ENCODE measurements around the gene OS9.
A peak's percentile ranks its signal among the peaks of the same experiment; 100 is the strongest.
"Not testable (repeated sequence)": the region's sequence is repeated elsewhere in the genome, so short reads cannot be mapped to it uniquely, and the experiment has no call there.

Gene OS9, protein sequence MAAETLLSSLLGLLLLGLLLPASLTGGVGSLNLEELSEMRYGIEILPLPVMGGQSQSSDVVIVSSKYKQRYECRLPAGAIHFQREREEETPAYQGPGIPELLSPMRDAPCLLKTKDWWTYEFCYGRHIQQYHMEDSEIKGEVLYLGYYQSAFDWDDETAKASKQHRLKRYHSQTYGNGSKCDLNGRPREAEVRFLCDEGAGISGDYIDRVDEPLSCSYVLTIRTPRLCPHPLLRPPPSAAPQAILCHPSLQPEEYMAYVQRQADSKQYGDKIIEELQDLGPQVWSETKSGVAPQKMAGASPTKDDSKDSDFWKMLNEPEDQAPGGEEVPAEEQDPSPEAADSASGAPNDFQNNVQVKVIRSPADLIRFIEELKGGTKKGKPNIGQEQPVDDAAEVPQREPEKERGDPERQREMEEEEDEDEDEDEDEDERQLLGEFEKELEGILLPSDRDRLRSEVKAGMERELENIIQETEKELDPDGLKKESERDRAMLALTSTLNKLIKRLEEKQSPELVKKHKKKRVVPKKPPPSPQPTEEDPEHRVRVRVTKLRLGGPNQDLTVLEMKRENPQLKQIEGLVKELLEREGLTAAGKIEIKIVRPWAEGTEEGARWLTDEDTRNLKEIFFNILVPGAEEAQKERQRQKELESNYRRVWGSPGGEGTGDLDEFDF

DNA sequence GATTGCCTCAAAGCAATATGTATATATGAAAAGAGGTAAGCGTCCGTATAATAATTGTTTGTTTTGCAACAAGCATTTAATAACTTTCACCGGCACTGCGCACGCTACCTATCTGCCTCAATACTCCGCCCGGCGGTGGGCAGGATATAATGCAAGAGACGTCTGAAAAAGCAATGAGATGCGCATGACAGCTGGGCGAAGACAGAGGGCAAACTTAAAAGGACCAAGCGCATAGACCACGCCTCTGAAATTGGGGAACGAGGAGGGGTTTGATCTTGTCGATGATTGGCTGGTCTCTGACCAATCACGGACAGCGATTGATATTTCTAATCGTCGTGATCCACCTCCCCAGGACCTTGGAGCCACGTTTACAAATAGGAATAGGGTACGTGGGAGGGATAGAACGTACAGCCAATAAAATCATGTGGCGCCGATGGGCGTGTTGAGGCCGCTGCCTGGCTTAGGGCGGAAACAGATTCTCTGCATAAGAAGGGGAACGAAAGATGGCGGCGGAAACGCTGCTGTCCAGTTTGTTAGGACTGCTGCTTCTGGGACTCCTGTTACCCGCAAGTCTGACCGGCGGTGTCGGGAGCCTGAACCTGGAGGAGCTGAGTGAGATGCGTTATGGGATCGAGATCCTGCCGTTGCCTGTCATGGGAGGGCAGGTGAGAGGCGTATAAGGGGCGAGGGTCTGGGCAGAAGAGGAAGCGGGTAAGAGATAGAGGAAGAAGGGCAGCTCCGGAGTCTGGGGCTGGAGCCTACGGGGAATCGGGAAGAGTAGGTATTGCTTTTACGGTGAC, at the start of gene OS9:
Gene OS9, plus strand, starts transcription at position 474 of the 800 bp plus-strand sequence. Its CDS starts 30 bp downstream, at position 504.
- peak; percentile 98 for DNase-seq (ENCODE audit: low spot score)

GRCh38 chr12:57645990-57646658, 47.8 kb upstream of the OS9 start:
- not testable (repeated sequence) for DNase-seq (ENCODE audit: low spot score)

GRCh38 chr12:57646659-57647049, 47.3 kb upstream of the OS9 start:
- not testable (repeated sequence) for DNase-seq (ENCODE audit: low spot score)

DNA sequence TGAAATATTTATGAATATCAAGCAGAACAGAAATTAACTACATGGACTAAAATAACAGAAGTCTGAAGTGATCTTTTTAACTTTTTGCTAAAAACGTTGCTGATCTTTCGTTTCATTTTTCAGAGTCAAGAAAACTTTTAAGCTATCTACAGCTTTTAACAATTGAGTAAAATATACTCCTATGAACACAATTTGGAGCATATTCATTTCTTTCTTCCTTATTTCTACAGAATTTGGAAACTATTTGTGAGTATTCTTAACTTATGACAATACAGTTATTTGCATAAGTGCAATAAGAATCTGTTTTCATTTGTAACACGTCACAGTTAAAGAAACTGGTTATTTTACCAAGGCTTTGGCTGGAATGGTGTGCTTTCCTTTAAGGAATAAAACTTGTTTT, 39.9 kb upstream of the OS9 start:
- no peak for DNase-seq (ENCODE audit: low spot score)

- no peak for DNase-seq (ENCODE audit: low spot score)
Observed at GRCh38 chr12:57655541-57656240, 38.2 kb upstream of the OS9 start.

GRCh38 chr12:57656408-57656807, 37.5 kb upstream of the OS9 start:
- DNase-seq (ENCODE audit: low spot score) = not testable (repeated sequence)

DNA sequence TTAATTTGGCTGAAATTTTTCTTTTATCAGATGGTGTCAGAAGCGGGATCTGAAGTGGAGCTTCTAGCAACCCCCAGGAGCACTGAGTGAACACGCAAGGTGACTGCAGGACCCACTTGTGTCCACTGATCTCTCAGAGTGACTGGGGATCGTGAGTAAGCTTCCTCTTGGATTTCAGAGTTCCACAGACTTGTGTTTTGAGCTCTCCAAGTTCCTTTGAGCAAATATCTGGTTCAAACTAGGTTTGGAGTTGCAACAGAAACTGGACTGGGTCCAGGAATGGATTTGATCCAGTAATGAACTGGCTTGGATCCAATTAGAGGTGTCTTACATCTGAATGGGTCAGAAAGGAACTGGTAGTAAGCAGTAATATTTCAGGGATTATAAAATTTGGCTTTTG, 36.2 kb upstream of the OS9 start:
- DNase-seq (ENCODE audit: low spot score) = no peak

DNA sequence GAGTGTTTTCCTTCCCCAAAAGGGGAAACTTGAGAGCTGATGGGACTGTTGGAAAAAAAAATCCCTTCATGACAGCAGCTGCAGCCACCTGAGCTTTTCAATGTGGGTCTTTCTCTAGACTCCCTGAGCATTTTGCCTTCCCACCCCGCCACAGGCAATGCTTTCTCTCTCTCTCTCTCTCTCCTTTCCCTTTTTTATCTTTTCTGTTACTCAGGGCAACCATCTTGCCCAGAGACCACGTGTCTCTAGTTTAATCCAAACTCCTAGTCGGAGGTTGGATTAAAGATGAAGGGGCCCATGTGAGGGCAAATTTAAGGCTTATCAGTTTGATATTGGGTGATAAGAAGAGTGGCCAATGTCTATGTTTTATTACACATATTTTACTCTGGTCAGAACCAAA, 35.0 kb upstream of the OS9 start:
- no peak for DNase-seq (ENCODE audit: low spot score)

GRCh38 chr12:57661376-57661775, 32.6 kb upstream of the OS9 start:
- no peak for DNase-seq (ENCODE audit: low spot score)

- not testable (repeated sequence) for DNase-seq (ENCODE audit: low spot score)
Observed at GRCh38 chr12:57665066-57665820, 28.7 kb upstream of the OS9 start.

GRCh38 chr12:57666897-57667296, 27.0 kb upstream of the OS9 start:
- DNase-seq (ENCODE audit: low spot score) = no peak

GRCh38 chr12:57669691-57670090, 24.2 kb upstream of the OS9 start:
- not testable (repeated sequence) for DNase-seq (ENCODE audit: low spot score)

DNA sequence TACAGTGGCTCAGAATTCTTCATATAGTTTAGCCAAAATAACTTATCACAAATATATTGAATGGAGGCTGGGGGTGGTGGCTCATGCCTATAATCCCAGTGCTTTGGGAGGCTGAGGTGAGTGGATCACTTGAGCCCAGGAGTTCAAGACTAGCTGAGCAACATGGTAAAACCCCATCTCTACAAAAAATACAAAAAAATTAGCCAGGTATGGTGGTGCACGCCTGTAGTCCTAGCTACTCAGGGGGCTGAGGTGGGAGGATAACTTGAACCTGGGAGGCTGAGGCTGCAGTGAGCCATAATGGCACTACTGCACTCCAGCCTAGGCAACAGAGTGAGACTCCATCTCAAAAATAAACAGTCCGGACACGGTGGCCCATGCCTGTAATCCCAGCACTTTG, 22.1 kb upstream of the OS9 start:
- DNase-seq (ENCODE audit: low spot score) = not testable (repeated sequence)

GRCh38 chr12:57672801-57673200, 21.1 kb upstream of the OS9 start:
- DNase-seq (ENCODE audit: low spot score) = no peak

DNA sequence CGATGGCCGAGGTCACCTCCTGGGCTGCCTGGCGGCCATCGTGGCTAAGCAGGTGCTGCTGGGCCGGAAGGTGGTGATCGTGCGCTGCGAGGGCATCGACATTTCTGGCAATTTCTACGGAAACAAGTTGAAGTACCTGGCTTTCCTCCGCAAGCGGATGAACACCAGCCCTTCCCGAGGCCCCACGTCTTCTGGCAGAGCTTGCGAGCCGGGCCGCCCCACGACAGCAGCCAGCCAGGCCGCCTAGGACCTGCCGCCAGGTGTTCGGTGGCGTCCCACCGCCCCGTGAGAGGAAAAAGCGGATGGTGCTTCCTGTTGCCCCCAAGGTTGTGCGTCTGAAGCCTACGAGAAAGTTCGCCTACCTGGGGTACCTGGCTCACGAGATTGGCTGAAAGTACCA, 19.2 kb upstream of the OS9 start:
- DNase-seq (ENCODE audit: low spot score) = no peak

- not testable (repeated sequence) for DNase-seq (ENCODE audit: low spot score)
Observed at GRCh38 chr12:57677947-57678346, 16.0 kb upstream of the OS9 start.

GRCh38 chr12:57679697-57680096, 14.2 kb upstream of the OS9 start:
- no peak for DNase-seq (ENCODE audit: low spot score)

DNA sequence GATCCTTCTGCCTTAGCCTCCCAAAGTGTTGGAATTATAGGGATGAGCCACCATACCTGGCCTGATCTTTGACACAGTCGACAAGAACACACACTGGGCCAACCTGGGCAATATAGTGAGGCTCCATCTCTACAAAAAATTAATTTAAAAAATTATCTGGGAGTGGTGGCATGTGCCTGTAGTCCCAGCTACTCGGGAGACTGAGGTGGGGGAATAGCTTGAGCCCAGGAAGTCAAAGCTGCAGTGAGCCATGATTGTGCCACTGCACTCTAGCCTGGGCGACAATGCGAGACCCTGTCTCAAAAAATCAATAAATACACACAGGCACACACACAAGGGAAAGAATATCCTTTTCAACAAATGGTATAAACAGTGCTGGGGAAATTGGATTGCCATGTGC, 6.1 kb upstream of the OS9 start:
- no peak for DNase-seq (ENCODE audit: low spot score)

DNA sequence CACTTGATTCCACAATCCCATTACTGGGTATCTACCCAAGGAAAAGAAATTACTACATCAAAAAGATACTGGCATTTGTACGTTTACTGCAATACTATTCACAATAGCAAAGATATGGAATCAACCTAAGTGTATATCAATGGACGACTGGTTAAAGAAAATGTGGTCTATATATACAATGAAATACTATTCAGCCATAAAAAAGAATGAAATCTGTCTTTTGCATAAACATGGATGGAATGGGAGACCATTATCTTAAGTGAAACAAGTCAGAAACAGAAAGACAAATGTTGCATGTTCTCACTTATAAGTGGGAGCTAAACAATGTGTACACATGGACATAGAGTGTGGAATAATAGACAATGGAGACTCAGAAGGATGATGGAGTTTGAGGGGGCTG, 5.0 kb upstream of the OS9 start:
- DNase-seq (ENCODE audit: low spot score) = no peak

- DNase-seq (ENCODE audit: low spot score) = no peak
Observed at GRCh38 chr12:57692500-57692899, 1.4 kb upstream of the OS9 start.

GRCh38 chr12:57693317-57693658, 644 bp upstream of the OS9 start:
- no peak for DNase-seq (ENCODE audit: low spot score)
